Astrocyte (in vitro differentiated cells and primary cell): ENCODE data around the gene UBL7.

Experiments used
- CTCF ChIP-seq: IDR thresholded peaks from 2 replicates; pipeline ENCODE4 v1.5.1; 2011; ENCODE audit warnings: low read depth, mild to moderate bottlenecking, inconsistent platforms, low read length, moderate library complexity; ENCODE audit not compliant: insufficient read depth
- EZH2 ChIP-seq: IDR thresholded peaks from 2 replicates; pipeline ENCODE4 v1.6.1; 2012; ENCODE audit warnings: mild to moderate bottlenecking, low read length, inconsistent platforms; ENCODE audit not compliant: insufficient read depth

- TF ChIP-seq CTCF, result no peak
- no peak for TF ChIP-seq EZH2
These were observed 3.9 kb upstream of the UBL7 start for GRCh38 chr15:74464897-74465296.
